ENCODE data around the gene SHANK3.

SHANK3 gene

DNA sequence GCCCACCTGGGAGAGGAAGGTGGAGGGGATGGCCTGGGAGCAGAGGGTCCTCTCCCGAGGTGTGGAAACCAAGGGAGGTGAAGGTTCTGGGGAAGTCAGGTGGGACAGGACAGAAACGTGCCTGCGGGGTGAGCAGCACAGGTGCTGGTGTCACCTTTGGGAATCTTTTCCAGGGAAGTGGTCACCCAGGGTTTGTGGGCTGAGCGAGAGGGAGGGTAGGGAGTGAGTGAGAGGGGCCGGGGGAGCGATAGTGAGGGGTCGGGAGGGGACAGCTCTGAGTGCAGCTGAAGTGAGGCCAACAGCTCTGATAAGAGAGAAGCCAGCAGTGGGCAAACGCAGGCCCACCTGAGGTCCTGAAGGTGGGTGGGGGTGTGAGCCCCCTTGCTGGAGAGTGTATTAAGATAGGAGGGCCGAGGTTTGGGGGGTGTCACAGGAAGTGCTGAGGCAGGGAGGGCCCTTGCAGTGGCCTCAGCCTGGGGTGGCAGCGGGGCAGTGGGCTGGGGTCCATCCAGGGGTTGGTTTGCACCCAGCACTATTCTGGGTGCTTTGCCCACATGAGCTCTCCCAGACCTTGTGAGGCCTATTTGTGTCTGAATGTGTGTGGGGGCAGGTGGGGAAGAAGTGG, 1.6 kb upstream of the SHANK3 start:
- TF ChIP-seq ZNF274 (IDR thresholded peaks at IDR 0.05; ENCODE audit: low read depth, low read length) = no peak

DNA sequence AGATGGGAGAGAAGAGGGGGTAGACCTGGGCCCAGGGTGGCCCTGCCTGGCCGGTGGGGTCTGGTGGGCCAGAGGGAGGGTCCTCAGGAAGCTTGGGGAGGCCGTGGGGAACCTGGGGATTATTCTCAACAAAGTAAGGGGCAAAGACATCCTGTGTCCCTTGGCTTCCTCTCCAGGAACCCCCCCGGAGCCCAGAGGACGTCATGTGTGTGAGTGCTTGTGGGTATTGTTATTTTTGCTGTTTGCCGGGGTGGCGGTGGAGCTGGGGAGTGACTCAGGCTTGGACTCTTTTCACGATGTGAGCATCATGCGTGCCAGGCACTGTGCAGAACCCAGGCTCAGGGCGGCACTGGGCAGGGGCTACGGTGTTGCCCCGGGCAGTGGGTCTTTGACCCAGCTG, 982 bp upstream of the SHANK3 start:
- no peak overlapping the region for H3K4me3 ChIP-seq (ENCODE audit: low read length)
- no peak for TF ChIP-seq ZNF274 (IDR thresholded peaks at IDR 0.05; ENCODE audit: low read depth, low read length)

More for the DNA sequence above, 1.6 kb upstream of the SHANK3 start:
- no peak overlapping the region for H3K4me3 ChIP-seq (ENCODE audit: low read length)

DNA sequence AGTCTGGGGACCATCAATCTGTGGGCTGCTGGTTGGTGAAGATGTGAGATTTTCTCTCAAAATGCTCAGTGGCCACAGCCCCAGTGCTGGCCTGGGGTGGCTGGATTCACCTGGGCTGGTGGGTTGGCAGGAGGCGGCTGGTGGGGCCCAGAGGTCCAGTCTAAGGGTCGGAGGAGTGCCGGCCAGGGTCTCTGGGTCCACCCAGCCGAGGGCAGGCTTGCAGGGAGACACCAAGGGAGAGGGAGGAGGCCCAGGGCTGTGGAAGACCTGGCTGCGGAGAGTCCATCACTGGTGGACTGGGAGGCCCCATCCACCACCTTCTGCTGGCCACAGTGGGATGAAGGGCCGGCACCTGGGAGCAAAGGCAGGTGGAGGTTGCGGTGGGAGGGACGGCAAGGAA, 582 bp upstream of the SHANK3 start:
- TF ChIP-seq ZNF274 (IDR thresholded peaks at IDR 0.05; ENCODE audit: low read depth, low read length) = no peak
- H3K4me3 ChIP-seq (ENCODE audit: low read length) = no peak overlapping the region

DNA sequence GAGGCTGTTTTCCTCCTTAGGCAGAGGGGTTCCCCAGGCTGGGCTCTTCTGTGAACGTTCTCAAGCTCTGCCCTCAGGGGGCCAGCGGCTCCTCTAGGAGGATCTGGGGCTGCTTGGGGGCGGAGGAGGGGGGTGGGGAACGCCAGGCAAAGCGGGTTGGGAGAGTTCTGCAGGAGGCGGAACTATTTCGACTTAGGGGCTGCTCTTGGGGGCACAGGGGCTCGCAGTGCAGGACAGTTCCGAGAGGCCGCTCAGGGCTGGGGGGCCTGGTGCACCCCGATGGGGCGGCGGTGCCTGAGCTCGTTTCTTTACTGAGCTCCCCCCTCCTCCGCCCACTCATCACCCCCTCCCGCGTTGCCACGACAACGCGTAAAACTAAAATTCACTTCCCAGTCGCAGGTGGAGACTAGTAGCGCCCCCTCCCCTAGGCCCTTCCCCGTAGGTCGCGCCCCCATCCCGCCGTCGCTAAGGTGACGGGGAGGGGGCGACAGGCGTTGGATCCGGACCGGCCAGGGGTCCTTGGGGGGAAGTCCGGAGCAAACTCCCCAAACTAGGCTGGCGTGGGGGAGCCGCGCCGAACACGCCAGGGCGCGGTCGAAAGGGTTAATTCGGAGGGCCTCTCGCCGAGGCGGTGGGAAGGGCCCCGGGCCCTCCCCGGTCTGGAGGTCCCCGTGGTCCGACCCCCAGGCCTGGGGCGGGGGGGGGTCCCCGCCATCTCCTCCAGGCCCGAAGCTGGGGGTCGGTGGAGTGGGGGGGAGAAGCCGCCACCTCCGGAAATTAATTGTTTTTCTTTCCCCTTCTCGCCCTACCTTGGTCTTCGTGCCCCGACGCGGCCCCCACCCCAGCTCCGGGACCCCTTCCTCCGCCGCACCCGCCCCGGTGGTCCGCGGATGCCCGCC, 857 bp downstream of the SHANK3 start:
- no peak for TF ChIP-seq ZNF274 (IDR thresholded peaks at IDR 0.05; ENCODE audit: low read depth, low read length)
- no peak overlapping the region for H3K4me3 ChIP-seq (ENCODE audit: low read length)

DNA sequence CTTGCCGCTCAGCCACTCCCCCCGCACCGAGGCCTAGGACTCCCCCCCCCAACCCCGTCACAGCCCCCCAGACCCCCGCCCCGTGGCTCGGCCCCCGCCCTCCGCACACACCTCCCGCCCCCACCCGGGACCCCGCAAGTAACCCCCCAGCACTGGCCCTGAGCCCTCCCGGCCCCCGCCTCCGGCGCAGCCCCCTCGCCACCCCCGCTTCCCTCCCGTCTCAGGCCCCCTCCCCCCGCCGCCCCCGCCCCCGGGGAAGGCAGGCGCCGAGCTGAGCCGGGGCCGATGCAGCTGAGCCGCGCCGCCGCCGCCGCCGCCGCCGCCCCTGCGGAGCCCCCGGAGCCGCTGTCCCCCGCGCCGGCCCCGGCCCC, 1.5 kb downstream of the SHANK3 start:
- no peak for TF ChIP-seq ZNF274 (IDR thresholded peaks at IDR 0.05; ENCODE audit: low read depth, low read length)
- no peak overlapping the region for H3K4me3 ChIP-seq (ENCODE audit: low read length)

DNA sequence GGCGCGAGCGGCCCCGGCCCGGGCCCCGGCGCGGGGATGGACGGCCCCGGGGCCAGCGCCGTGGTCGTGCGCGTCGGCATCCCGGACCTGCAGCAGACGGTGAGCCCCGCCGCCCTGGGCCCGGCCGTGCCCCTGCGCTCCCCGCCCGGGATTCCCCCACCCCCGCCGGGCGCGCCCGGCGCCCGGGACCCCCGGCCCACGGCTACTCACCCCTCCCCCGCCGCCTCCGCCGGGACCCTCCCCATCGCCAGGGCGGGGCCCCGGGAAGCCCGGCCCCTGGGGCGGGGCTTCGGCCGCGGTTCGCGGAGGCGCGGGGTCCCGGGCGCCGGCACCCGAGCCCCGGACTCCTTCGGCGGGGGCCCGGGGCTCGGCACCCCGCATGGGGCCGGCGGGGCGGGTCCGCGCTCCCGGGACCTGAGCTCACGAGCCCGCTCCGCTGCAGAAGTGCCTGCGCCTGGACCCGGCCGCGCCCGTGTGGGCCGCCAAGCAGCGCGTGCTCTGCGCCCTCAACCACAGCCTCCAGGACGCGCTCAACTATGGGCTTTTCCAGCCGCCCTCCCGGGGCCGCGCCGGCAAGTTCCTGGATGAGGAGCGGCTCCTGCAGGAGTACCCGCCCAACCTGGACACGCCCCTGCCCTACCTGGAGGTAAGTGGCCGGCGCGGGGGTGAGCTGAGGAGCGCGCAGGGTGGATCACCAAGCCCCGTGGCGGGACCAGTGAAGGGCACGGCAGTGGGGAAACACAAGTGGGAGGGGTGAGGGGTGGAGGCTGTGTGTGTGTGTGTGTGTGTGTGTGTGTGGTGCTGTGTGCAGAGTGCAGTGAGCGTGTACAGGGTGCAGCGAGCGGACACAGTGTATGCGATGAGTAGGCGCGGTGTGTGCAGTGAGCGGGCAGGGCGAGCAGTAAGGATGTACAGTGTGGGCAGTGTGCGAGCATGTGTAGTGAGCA, 2.3 kb downstream of the SHANK3 start:
- TF ChIP-seq ZNF274 (IDR thresholded peaks at IDR 0.05; ENCODE audit: low read depth, low read length) = no peak
- no peak overlapping the region for H3K4me3 ChIP-seq (ENCODE audit: low read length)

DNA sequence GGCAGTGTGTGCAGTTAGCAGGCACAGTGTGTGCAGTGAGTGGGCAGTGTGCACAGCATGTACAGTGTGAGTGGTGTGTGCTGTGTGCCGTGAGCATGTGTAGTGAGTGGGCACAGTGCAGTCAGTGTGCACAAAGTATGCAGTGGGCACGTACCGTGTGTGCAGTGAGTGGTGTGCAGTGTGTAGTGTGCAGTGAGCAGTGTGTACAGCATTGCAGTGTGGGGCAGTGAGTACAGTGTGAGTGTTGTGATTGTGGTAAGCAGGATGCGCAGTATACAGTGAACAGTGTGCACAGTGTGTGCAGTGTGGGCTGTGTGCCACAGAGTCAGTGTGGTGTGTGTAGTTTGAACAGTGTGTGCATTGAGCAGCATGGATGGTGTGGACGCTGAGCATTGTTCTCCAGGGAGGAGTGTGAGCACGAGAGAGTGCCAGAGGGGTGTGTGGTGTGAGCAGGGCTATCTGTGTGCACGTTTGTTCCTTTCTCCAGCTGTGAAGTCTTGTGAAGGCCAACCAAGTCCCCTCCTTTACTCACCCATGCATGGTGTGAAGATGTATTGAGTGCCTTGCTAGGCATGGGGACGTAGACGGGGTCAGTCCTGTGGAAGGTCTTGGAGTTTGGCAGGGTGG, 3.0 kb downstream of the SHANK3 start:
- no peak overlapping the region for H3K4me3 ChIP-seq (ENCODE audit: low read length)
- TF ChIP-seq ZNF274 (IDR thresholded peaks at IDR 0.05; ENCODE audit: low read depth, low read length) = no peak

DNA sequence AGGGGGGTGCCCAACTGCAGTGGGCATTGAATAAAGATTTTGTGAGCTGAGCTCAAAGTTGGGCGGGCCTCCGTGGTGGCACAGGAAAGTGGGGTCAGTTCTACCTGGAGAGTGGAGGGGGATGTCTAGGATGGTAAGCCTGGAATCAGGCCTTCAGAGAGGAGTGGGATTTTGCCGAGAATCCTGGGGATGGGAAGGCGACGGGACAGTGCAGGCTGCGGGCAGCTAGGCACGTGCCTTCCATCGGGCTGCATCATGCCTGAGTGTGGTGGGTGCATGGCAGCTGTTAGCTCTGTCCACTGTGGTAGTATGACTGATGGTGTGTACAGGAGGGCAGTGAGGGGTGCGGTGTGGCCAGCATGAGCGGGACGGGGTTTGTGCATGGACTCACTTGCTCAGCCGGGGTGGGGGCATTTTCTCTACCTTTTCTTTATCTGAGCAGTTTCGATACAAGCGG, 3.6 kb downstream of the SHANK3 start:
- H3K4me3 ChIP-seq (ENCODE audit: low read length) = no peak overlapping the region
- no peak for TF ChIP-seq ZNF274 (IDR thresholded peaks at IDR 0.05; ENCODE audit: low read depth, low read length)

DNA sequence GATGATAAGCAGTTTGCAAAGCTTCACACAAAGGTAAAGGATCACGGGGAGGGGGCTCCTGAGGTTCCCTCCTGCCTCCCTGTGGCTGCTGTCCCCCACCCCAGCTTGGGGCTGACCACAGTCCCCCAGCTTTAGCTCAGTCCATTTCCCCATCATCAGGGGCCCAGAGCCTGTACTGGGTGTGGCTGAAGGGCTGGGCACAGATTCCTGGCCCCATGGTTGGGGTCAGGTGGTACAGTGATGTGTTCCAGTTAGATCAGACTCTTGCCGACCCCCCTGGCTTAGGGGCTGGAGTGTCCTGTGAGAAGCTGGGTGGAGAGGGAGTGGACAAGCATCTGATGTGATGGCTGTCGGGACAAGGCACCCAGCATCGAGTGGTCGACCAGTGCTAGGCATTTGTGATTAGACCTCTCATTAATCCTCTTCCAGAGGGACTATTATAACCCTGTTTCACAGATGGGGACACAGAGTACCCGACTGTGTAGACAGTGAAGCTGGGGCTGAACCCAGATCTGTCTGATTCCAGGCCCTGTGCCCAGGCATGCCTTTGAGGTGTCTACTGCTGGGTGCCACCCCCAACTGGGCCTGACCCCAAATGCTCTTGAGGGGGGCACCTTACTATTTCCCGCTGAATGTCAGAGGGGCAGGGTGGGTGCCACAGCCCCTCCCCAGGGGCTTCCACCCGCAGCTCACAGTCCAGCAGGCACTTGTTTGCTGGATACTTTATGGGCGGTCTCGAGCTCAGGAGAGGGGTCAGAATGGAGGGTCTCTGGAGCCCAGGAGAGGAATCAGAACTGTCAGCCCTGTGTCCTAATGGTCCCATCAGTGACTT, 4.3 kb downstream of the SHANK3 start:
- TF ChIP-seq ZNF274 (IDR thresholded peaks at IDR 0.05; ENCODE audit: low read depth, low read length) = no peak
- H3K4me3 ChIP-seq (ENCODE audit: low read length) = no peak overlapping the region

DNA sequence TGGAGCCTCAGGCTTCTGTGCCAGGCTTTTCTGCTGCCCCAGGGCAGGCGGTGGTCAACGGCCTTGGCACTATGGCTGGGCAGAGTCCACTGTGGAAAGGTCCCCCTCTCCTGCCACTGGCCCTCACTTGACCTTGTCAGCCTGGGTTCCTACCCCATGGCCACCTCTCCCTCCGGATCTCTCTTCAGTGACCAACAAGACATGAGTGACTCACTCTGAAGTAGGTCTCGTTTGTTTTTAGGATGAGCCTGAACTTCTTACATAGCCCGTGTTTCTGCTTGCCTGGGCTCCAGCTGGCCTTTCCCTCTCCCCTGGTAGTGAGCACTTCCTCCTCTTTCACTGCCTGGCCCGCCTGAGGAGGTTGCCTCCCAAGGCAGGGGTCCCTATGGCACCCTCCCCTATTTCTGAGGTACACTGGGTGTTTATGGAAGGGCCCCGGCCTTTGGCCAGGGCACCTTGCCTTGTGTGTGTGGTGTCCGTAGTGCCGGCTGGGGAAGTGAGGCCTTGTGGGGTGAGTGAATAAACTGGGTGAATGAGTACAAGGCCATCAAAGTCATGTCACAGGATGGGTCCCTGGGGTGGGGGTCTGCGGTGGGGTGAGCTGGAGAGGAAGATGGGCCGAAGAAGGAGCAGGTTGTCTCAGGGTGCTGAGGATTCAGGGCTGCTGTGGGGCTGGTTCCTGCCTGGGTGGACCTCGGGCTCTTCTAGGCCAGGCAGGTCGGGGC, 5.0 kb downstream of the SHANK3 start:
- no peak overlapping the region for H3K4me3 ChIP-seq (ENCODE audit: low read length)
- no peak for TF ChIP-seq ZNF274 (IDR thresholded peaks at IDR 0.05; ENCODE audit: low read depth, low read length)

DNA sequence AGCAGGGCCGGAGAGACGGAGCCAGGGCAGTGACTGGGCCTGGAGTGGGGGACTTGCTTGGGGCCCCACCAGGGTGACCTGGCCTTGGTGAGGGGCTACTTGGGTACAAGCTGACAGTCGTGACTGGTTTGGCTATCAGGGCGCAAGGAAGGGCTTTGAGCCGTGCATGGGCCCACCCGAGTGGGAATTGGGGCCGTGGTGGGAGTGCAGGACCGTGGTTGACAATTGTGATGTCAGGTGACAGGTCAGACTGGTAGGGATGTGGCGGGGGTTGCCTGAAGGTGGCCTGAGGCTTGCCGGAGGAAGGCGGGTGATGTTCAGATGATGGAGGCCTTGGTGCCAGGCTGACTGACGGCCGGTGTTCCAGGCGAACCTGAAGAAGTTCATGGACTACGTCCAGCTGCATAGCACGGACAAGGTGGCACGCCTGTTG, 5.6 kb downstream of the SHANK3 start:
- no peak overlapping the region for H3K4me3 ChIP-seq (ENCODE audit: low read length)
- no peak for TF ChIP-seq ZNF274 (IDR thresholded peaks at IDR 0.05; ENCODE audit: low read depth, low read length)
